ENCODE data around the gene SRGAP3.

SRGAP3 gene

DNA sequence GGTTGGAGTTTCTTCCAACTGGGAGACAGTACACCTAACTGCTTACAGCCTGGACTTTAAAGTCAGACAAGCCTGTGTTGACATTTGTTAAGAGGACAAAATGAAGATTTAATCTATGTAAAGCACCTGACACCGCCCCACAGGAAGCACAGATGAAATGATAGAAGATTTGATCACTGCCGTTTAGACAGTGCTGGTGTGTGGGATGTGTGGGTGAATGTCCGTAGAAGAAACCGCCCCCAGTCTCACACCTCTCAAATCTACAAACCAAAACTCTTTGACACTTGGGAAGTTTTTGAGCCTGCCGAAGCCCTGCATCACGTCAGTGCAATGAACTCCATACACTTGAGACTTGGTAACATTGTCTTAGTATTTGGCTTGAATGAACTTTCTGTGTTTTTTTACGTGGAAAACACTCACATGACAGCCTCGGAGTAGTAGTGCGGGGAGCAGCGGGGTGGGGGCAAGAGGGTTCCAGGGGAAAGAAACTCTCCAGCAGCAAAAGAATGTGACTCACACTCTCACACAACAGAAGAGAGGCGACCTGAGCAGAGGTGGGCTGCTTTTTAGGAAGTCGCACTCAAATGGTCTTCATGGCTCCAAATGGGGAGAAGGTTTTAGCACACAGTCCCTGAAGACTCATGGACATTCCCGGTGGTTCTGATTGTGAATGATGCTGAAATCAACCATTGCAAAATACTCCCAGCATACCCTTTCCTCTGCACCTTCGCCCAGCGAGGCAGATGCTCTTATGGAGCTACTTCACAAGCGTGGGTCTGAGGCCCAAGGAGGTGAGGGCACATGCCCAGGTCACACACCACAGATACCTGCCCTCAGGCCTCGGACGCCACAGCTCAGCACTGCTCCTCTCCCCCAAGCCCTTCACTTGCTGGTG, 79.2 kb downstream of the SRGAP3 start:
- DNase-seq: no peak

DNA sequence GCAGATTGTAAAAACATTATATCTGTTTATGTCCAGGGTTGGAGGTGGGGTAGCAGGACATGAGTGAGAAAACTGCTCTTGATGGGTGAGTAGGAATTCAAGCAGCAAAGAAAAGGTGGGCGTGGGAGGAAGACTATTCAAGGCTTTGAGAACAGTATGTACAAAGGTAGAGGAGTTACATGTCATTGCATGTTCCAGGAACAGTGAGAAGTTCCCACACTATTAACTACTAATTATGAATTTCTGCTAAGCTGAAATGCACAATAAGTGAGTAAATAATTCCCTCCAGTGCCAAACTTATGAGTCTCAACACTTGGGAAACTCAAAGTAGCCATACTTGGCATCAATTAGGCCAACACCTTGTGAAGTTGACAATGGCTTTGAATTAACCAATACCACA, 80.1 kb downstream of the SRGAP3 start:
- no peak for DNase-seq

DNA sequence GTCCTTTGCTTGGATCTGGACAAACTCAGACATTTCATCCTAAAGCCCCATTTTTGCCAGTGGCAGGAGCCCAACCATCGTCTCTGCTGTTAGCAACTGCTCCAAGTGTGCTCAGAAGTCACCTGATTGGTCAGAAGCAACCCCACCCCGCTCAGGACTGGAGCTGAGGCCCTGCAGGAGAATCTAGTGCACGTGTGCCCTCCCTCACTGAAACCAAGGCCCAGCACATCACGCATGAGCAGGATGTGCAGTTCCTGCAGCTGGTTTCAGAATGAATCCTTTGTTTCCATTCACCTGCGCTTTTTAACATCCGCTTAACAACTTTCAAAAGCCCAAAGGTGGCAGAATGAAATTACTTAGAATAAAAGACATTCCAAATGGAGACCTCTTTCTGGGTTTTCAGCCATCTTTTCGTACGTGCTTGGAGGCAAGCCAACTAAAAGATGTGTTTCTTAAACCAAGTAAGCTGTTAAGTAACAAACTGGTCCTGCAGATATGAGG, 81.2 kb downstream of the SRGAP3 start:
- DNase-seq: no peak

DNA sequence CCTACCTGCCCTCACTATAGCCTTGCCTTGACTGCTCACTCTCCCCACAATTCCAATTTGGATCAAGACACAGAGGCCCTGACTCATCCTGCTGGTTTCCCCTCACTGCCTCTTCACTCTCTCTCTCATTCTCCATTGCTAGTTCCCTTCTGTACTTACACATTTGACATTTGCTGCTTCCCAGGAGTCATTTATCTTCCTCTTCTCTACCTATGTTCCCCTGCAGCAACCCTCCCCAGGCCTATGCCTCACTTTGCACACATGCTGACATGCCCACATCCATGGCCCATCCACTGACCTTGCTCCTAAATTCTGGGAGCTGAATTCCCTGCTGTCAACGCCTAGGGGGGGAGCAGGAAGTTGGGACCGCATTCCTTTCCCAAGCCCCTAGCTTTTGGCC, 82.2 kb downstream of the SRGAP3 start:
- DNase-seq: no peak

DNA sequence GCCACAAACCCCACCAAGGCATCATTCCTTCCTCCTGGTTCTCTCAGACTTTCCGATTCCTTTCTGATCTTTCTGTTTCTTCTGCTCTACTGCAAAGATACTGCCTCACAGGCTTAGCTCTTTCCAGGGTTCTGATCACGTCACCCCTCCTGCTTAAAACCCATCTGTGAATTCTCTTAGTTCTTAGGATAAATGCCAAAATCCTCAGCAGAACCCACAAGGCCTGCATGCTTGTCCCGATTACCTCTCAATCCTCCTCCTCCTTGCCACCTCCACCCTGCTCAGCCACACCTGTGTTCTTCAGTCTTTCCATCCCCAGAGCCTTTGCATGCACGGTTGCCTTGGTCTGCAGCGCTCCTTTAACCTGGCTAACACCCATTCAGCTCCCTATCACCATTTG, 84.0 kb downstream of the SRGAP3 start:
- DNase-seq: no peak

DNA sequence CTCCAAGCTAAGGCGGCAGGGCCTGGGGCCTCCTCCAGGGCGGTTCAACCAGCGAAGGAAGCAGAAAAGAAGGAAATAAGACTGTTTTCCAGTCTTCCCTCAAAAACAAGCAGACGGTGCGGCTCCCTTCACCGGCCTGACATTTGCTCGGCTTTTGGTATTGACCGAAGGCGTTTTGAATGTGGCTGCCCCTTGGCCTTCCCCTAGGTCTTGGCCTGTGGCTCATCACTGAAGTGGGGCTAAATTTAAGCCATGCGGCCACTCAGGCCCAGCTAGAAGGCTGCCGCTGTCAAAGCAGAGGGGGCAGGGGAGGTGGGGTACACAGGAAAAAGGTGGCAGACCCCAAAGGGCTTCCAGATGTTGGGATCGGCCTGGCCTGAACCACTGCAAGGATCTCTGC, 86.2 kb downstream of the SRGAP3 start:
- DNase-seq: no peak

DNA sequence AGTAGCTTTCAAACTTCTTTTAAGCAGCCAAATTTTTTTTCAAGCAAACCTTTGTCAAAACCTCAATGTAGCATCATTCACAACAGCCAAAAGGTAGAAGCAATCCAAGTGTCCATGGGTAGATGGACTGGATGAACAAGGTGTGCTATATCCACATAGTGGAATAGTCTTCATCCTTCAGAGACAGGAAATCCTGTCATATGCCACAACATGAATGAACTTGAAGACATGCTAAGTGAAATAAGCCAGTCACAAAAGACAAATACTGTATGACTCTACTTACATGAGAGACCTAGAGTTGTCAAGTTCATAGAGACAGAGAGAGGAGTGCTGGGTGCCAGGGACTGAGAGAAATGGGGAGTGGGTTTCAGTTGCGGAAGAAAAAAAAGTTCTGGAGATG, 87.6 kb downstream of the SRGAP3 start:
- no peak for DNase-seq

DNA sequence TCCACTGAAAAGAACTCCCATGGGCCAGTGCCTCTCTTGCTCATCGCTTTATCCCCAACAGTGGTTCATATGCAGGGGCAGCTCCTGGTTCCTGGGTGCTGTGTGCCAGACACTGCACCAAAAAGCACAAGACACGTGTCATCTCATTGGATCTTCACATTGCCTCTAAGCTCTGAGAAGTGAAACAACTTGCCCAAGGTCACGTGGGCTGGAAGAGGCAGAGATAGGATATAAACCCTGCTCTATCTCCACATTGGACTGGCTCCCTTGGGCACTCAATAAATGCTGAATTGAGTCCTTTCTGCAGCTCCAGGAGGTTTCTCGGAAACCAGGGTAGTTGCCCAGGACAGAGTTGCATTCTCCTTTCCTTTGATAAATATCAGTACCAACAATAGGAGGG, 88.1 kb downstream of the SRGAP3 start:
- DNase-seq: no peak

DNA sequence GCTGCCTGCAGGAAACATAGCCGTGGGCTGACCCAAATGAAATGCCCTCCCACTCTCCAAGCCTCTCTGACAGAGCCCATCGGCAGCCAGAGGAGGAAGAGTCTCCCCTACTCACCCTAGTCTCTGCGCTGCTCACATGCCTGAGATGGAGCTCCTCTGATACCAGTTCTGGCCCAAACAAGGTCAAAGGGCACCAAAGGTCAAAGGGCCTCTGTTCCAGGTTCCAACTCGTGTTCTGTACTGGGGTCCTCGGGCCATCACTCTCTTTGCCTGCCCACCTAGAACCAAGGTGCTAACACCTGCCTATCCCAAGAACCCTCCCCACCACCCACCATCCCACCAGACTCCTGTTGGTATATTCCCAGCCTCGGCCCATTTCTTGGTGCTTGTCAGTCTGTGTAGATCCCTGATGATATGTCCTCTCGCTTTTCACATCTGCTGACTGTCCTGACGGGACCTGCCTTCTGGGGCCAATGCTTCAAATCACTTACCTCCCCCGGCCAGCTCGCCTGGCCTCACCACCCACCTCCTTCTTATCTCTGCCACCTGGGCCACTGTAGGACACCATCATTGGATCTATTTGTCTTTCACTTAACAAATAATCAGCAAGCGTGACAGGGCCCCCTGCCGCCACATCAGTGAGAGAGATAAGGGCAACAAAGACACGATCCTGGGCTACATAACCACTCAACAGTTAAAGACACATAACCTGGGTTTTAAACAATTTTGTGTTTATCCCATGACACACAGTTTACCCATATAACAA, 90.4 kb downstream of the SRGAP3 start:
- no peak for DNase-seq

DNA sequence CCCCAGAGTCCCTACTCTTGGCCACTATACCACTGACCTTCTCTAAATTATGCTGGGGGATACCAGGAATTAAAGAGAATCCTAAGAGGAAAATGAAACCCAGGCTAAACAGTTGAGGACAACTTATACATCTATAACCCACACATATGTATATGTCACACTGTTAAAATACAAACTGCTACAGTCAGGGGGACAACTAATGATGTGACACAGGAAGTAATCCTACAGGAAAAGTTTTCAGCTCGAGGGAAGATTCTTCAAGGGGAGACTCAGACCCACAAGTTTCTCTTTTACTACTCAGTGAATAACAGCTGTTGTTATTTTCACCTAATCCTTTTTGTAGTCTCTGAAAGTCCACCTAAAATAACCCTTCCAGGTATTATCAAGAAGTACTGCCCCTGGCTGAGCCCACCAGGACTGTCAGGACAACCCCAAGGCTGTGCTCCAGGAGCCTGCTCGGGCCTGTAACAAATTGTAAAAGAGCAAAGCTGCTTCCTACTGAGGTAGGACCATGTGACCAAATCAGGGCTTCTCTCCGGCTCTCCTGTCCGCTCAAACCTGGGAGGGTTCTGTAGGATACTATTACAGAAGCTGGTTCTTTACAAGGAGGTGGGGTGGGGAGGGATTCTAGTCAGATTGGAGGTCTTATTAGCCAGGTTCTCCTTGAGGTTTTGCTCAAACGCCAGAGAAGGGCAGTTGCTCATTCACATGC, 91.6 kb downstream of the SRGAP3 start:
- no peak for DNase-seq

DNA sequence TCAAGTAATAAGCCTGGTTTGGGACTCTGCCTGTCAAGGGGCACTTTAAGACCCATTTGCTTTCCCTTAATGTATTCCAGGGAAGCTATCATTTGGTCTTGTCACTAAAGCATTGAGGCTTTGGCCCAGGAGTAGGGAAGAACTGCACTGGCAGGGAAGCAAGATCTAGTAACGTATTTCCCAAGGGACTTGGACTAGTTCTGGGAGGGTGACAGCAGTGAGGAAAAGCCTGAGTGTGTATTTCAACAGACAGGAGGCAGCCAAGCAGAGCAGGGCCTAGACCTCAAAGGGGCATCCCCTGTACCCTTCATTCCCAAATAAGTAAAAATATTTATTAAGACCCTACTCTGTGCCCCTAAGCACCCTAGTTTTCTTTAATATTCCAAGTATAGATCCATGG, 92.8 kb downstream of the SRGAP3 start:
- DNase-seq: no peak

DNA sequence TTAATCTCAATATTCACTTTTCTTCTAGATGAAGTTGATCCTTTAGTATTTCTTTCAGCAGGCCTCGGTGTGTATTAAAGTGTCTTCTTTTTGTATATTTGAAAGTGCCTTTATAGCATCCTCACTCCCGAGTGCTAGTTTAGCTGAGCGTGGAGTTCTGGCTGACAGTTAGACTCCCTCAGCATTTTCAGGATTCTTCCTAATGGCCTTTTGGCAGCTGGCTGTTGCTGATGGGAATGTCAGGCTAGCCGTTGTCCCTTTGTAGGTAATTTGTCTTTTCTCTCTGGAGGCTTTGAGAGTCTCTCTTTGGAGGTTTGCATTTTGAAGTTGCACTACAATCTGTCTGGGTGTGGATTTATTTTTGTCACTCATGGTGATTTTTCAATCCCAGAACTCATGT, 94.4 kb downstream of the SRGAP3 start:
- DNase-seq: no peak

DNA sequence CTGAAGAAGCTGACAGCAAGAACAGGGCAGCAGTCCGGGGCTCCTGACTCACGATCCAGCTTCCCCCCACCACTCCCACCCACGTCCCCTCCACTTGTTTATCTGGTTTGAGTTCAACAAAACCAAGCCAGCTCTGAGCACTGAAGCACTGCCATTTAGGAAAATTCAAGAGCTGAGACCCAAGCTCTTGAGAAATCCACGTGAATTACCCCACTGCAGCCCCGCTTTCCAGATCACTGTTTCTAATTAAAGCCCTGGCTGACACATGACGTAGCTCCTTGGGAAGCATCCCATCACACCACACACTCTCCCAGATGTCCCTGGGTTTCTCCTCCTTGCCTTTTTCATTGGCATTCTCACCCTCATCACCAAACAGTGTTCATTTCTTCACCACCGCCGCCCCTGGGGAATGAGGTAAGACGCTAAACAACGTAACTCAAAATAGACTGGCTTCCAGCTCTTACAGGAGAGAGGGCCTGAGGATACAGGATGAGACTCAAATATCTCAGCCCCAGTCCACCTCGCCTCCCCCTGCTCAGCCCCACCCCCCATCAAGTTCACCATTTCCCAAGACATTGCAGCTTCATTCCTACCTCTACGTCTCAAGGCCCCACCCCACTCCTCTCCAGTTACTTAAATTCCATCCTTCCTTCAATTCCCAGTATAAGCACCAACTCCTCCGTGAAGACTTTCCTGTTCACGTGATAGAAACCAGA, 95.4 kb downstream of the SRGAP3 start:
- DNase-seq: no peak

DNA sequence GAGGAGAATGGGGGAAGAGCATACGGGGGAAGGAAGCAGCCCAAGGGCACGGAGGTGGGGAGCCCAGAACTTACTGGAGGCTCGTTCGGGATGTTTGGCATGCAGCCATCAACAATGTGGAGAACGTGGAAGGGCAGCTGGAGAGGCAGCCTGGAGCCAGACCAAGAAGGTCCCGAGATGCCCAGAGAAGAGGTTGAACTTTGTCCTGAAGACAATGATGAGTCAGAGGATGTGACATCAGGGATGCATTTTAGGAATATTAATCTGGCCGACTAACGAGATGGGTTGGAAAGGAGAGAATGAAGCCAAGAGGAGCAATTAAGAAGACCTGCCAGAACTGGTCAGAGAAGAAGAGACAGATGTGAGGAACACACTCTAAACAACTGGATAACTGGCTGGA, 98.2 kb downstream of the SRGAP3 start:
- no peak for DNase-seq

DNA sequence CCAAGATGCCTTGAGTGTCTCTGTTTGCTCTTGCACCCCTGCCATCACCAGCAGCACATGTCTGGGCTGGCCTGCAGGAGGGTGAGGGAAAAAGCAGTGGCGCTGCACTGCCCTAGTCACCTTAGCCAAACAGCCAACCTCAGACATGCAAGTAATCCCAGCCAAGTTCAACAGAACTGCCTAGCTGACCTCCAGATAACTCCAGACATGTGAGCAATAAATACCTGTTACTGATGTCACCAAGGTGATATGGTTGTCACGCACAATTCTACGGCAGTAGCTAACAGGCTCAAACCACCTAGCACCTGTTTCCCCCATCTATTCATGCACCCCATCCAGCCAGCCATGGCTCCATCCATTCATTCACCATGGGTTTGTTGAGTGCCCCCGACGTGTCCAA, 99.9 kb downstream of the SRGAP3 start:
- DNase-seq: no peak

DNA sequence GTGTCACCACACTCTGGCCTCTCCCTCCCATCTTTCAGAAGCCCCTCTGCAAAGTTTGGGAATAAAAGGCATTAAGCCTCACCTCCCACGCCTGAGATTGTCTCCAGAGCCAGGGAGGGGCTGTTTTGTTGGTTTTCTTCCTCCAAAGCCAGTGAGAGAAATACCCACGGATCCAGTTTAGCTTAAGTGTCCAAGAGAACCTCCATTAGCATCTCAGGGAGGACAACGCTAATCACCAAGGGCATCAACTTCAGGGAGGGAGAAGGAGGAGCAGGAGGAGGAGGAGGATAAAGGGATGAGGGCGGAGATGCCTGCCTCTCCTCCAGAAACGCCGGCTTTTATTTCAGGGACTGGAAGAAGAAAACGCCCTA, 101.6 kb downstream of the SRGAP3 start:
- DNase-seq: no peak

DNA sequence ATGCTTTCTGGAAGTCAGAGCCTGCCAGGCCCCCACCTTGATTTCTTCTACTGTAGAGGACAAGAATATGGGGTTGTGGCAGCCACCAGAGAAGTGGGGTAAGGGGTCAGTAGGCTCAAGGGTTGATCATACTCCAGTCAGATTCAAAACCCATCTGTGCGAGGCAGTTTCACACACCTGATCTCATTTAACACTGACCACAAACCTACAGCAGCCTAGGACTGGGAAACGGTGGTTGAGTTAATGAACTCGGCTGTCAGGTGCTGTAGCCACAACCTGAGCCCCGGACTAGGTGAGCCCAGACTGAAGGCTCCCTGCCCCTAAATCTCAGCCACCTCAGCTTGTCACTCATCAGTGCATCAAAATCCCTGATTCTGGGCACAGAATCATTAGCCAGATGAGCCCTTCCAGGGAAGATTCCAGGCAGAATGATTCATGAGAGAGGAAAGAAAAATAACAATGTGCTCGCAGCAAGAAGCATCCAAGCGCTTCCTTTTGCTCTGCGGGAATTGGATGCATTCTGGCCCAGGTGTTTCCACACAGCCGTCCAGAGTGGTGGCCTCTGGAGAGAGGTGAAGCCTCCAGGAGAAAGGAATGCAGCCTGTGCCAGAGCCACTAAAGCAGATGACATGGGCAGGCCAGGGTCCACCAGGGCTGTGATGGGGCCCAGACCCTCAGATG, 102.1 kb downstream of the SRGAP3 start:
- DNase-seq: no peak

DNA sequence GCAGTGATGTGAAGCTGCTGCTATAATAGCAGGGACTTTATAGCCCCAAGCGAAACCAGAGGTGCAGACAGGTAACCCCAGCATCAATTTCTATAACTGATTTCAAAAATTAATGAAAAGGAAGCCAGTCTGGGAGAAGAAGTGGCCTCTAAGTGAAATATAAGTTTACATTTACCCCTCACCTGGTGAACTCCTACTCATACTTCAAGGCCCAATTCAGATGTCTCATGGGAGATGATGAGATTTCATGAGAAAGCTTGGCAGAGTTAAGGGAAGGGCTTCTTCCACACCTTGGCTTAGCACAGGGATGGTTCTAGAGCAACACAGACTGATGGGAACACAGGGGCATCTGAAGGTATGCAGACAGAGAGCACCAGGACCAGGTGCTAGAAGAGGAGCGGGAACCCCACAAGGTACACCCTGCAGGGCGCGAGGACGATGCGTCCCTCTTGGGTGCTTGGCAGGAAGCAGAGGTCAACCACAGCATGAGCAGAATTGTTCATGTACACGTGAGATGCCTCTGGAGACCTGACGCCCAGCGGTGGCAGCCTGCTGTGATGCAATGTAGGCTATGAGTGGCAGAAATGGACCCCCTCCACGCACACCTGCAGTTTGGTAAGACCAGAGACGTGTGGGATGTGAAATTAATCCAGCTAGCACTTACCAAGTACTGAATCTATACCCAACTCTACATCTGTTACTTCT, 102.9 kb downstream of the SRGAP3 start:
- no peak for DNase-seq

DNA sequence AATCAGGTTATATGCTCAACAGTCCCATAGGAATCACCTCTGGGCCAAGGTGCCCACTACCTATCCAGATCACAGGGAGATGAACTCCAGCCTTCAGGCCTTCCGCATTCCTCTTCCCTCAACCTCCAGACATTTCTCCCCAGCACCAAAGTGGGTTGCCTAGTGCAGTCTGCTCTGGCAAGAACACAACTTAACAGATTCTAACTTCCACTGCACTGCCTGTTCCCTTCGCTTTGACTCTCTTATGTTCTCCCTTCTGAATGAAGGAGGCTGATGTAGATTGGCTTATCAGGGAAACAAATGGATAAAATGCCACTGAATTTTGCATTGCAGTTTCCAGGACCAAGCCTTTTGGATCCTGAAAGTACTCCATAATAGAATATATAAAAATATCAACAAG, 106.3 kb downstream of the SRGAP3 start:
- no peak for DNase-seq

DNA sequence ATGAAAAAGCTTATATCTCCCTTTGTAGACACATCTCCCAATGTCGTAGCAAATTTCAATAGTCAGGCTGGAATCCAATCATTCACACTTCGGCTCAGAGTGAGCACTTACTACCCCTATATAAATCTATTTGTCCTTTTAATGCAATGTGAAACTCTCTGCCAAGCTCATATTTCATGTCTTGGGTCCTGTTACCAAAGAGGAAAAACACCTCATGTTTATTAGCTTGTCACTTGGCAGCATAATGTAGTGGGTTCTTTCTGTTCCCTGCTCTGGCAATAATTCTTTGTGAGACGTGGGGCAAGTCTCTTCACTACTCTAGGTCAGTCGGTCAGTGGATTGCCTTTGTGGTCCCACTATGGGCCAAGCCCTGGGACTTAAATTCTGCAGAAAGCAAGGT, 107.1 kb downstream of the SRGAP3 start:
- no peak for DNase-seq

DNA sequence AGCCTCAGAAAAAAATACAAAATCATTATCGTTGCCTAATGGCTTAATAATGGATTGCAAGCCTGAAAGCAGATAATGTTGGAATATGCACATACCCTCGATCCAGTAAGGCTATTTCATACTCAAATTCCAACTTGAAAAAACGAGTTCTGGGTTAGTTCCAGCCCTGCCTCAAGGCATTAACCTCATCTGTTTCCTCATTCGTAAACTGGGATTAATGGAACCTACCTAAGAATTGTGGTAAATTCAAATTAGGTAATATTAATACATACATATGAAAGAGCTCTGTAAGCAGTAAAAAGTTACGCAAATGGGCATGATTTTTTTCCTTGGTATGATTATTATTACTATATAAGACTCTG, 107.5 kb downstream of the SRGAP3 start:
- DNase-seq: no peak

DNA sequence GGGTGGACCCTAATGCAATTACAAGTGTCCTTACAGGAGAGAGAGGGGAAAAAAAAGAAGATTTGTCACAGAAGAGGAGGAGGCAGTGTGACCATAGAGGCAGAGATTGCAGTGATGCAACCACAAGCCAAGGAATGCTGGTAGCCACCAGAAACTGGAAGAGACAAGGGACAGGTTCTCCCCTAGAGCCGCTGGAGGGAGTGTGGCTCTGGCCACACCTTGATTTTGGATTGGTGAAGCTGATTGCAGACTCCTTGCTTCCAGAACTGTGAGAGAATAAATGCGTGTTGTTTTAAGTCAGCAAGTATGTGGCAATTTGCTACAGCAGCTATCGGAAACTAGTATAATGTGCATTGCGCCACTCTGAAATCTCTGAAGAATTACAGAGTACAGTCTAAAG, 110.1 kb downstream of the SRGAP3 start:
- DNase-seq: no peak

Data from activated CD4-positive, alpha-beta T cell treated with anti-CD3 and anti-CD28 coated beads for 1 hour (primary cell).